HCT116 (cell line): ENCODE data around the gene FOXA2. TPM values are rescaled to one million over a fixed set of nuclear protein-coding genes. Genes with fewer than 3 reads are reported as not detected.

ENCODE experiments used
- ATAC-seq: fragments of 200-7000 bp; cut with Tn5 transposase; 2 replicates; pipeline ENCODE4 v1.9.1; 2020; ENCODE audit warnings: mild to moderate bottlenecking, moderate library complexity
- BruUV-seq: library from RNA; stranded (reverse); fragments of 400-500 nt; replicated peaks from 2 replicates; lab custom pipeline; 2021; lab: Mats Ljungman, UMichigan
- CTCF ChIA-PET: fragments of 300-600 bp; sonication (Branson Sonifier 250); formaldehyde crosslinking; loops from one replicate; lab custom pipeline; 2021; ENCODE audit warnings: antibody characterized with exemption; lab: Charles Lee
- POLR2A ChIA-PET: fragments of 300-600, 350-600 bp; sonication (Branson Sonifier 250); formaldehyde crosslinking; loops from one replicate; lab custom pipeline; 2021; ENCODE audit warnings: antibody characterized with exemption; lab: Charles Lee
- RAD21 ChIA-PET, 2 experiments: fragments of 300-600 bp; sonication (Branson Sonifier 250); formaldehyde crosslinking; loops; one replicate each; lab custom pipeline; 2023; ENCODE audit warnings: low total read pairs in 2 of 2; ENCODE audit not compliant: uncharacterized antibody in 2 of 2, unreplicated experiment in 2 of 2, low non-redundant PET in 1 of 2; lab: Charles Lee
- DNase-seq: peaks from one replicate; pipeline ENCODE4 v3.0.0-alpha.2; 2010; ENCODE audit warnings: low read depth, low spot score
- H2AFZ ChIP-seq: fragments of 200-600 bp; shearing (Covaris generic), sonication (generic); 2 replicates; pipeline ENCODE4 v1.6.1; 2017; ENCODE audit warnings: low read depth, mixed run types, mixed read lengths, antibody characterized with exemption, low read length; ENCODE audit not compliant: poor library complexity, severe bottlenecking
- H3K27ac ChIP-seq: 2 replicates; pipeline ENCODE4 v1.5.1; 2012; ENCODE audit warnings: low read depth, low read length
- H3K27me3 ChIP-seq: fragments of 200-600 bp; sonication (generic); 2 replicates; pipeline ENCODE4 v1.6.1; 2016; ENCODE audit warnings: mixed run types, low read length, mixed read lengths; ENCODE audit not compliant: insufficient read depth
- H3K36me3 ChIP-seq, 2 experiments: fragments of 200-500 bp in 1 of 2; fragments of 200-600 bp in 1 of 2; sonication (Bioruptor generic) in 1 of 2; sonication (generic) in 1 of 2; 2 replicates each; pipeline versions ENCODE4 v1.5.1 to v1.6.1; 2014 to 2016; ENCODE audit warnings: low read length in 2 of 2, inconsistent platforms in 1 of 2, mixed read lengths in 1 of 2, mixed run types in 1 of 2; ENCODE audit not compliant: insufficient read depth in 2 of 2, control insufficient read depth in 1 of 2
- H3K4me1 ChIP-seq, 2 experiments: fragments of 200-600 bp in 1 of 2; sonication (generic) in 1 of 2; 2 replicates each; pipeline versions ENCODE4 v1.5.1 to v1.6.1; 2012 to 2017; ENCODE audit warnings: low read length in 2 of 2, inconsistent platforms in 1 of 2, mild to moderate bottlenecking in 1 of 2, mixed read lengths in 1 of 2, mixed run types in 1 of 2, moderate library complexity in 1 of 2; ENCODE audit not compliant: insufficient read depth in 2 of 2, control insufficient read depth in 1 of 2
- H3K4me2 ChIP-seq: fragments of 200-600 bp; sonication (generic); 2 replicates; pipeline ENCODE4 v1.6.1; 2017; ENCODE audit warnings: mixed run types, low read length, mixed read lengths
- H3K4me3 ChIP-seq, 2 experiments: fragments of 200-600 bp in 1 of 2; sonication (generic) in 1 of 2; replicated peaks in 1 of 2; 2 replicates each; pipeline ENCODE4 v1.5.1; 2011 to 2016; ENCODE audit warnings: low read length in 2 of 2, control low read depth in 1 of 2, low read depth in 1 of 2, mild to moderate bottlenecking in 1 of 2, mixed read lengths in 1 of 2, mixed run types in 1 of 2
- H3K79me2 ChIP-seq: fragments of 200-600 bp; sonication (generic); 2 replicates; pipeline ENCODE4 v1.6.1; 2017; ENCODE audit warnings: mild to moderate bottlenecking, mixed run types, low read length, moderate library complexity, mixed read lengths; ENCODE audit not compliant: insufficient read depth
- H3K9ac ChIP-seq: fragments of 200-600 bp; sonication (generic); 2 replicates; pipeline ENCODE4 v1.6.1; 2016; ENCODE audit warnings: low read length, mixed read lengths
- H3K9me2 ChIP-seq: fragments of 200-600 bp; sonication (generic), shearing (Covaris generic); 2 replicates; pipeline ENCODE4 v1.6.1; 2017; ENCODE audit warnings: mixed run types, mild to moderate bottlenecking, moderate library complexity; ENCODE audit not compliant: insufficient read depth
- H3K9me3 ChIP-seq, 2 experiments: fragments of 200-500 bp in 1 of 2; fragments of 200-600 bp in 1 of 2; sonication (Bioruptor generic) in 1 of 2; sonication (generic) in 1 of 2; 2 replicates each; pipeline ENCODE4 v1.6.1; 2014 to 2017; ENCODE audit warnings: low read length in 2 of 2, mixed read lengths in 2 of 2, inconsistent platforms in 1 of 2, low read depth in 1 of 2, mild to moderate bottlenecking in 1 of 2, mixed run types in 1 of 2, moderate library complexity in 1 of 2; ENCODE audit not compliant: control insufficient read depth in 1 of 2, insufficient read depth in 1 of 2
- H4K20me1 ChIP-seq: fragments of 200-600 bp; sonication (generic), shearing (Covaris generic); 2 replicates; pipeline ENCODE4 v1.6.1; 2017; ENCODE audit warnings: mixed run types, mild to moderate bottlenecking, moderate library complexity; ENCODE audit not compliant: insufficient read depth
- CBX3 ChIP-seq: IDR thresholded peaks from 2 replicates; pipeline ENCODE4 v1.6.1; 2012; ENCODE audit warnings: low read depth
- CTCF ChIP-seq, 3 experiments: fragments of 200-600 bp in 1 of 3; sonication (generic) in 1 of 3; IDR thresholded peaks in 2 of 3; conservative IDR thresholded peaks in 1 of 3; 2 replicates each; pipeline ENCODE4 v1.5.1; 2012 to 2017; ENCODE audit warnings: low read depth in 2 of 3, low read length in 2 of 3, antibody characterized with exemption in 1 of 3, borderline replicate concordance in 1 of 3, control low read depth in 1 of 3, mild to moderate bottlenecking in 1 of 3, mixed read lengths in 1 of 3, mixed run types in 1 of 3, moderate library complexity in 1 of 3; ENCODE audit not compliant: insufficient read depth in 1 of 3
- ELF1 ChIP-seq: IDR thresholded peaks from 2 replicates; pipeline ENCODE4 v1.6.1; 2012; ENCODE audit warnings: low read depth, borderline replicate concordance
- RAD21 ChIP-seq: IDR thresholded peaks from 2 replicates; pipeline ENCODE4 v1.6.1; 2012; ENCODE audit warnings: low read depth, mild to moderate bottlenecking
- ZFX ChIP-seq: fragments of 450-650 bp; IDR thresholded peaks from 2 replicates; pipeline ENCODE4 v1.6.1; 2017
- ZNF274 ChIP-seq: fragments of 200-500 bp; sonication (Bioruptor generic); IDR thresholded peaks from 2 replicates; pipeline ENCODE4 v1.6.1; 2014; ENCODE audit warnings: mild to moderate bottlenecking, low read depth, low read length, inconsistent platforms
- intact Hi-C: fragments of 100-400 bp; cut with micrococcal nuclease; formaldehyde crosslinking; loops from 2 replicates; pipeline ENCODE4 v1.10.0; 2022
- total RNA-seq: library from RNA; stranded (reverse); gene quantifications from one replicate; pipeline ENCODE4 v1.2.1, GENCODE V29; 2021; ENCODE audit not compliant: unreplicated experiment
- TF ChIP-seq, protein P1 (sequence below): IDR thresholded peaks from 2 replicates; pipeline ENCODE4 v1.6.1; 2012
- TF ChIP-seq, protein P2 (sequence below): IDR thresholded peaks from 2 replicates; pipeline ENCODE4 v1.6.1; 2011; ENCODE audit warnings: mild to moderate bottlenecking, low read length, moderate library complexity; ENCODE audit not compliant: insufficient replicate concordance; ENCODE audit errors: extremely low read depth

FOXA2 gene
- total RNA-seq, 1 experiment from 2014 or later, result 0.10 TPM

GRCh38 chr20:22561965-22562577 lies 22.3 kb downstream of the FOXA2 start:
- Histone ChIP-seq H3K9ac (no peak overlapping the region), H3K4me1 (no peaks in the 10 kb centered on the region), H3K79me2 (no peaks in the 10 kb centered on the region), H3K36me3 (no peaks in the 10 kb centered on the region), H4K20me1 (no peaks in the 10 kb centered on the region), H3K27me3 (peaks cover 50% of the 10 kb centered on the region), H3K9me2 (no peaks in the 10 kb centered on the region), H3K4me2 (no peak overlapping the region), H3K9me3 (no peaks in the 10 kb centered on the region), H3K4me3 (no peak overlapping the region), H2AFZ (no peak overlapping the region), H3K27ac (no peak overlapping the region)
- RAD21 ChIA-PET, result no interaction called here
- TF ChIP-seq CTCF (IDR thresholded peaks at IDR 0.05 in 2 of 3, conservative IDR thresholded peaks at IDR 0.05 in 1 of 3; ENCODE audit: borderline replicate concordance in 1 of 3, insufficient read depth in 1 of 3, low read depth in 2 of 3, low read length in 2 of 3), result no peak
- TF ChIP-seq RAD21, result no peak
- no peak for TF ChIP-seq CBX3
- TF ChIP-seq, protein P1, sequence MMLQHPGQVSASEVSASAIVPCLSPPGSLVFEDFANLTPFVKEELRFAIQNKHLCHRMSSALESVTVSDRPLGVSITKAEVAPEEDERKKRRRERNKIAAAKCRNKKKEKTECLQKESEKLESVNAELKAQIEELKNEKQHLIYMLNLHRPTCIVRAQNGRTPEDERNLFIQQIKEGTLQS, result no peak
- TF ChIP-seq, protein P2, sequence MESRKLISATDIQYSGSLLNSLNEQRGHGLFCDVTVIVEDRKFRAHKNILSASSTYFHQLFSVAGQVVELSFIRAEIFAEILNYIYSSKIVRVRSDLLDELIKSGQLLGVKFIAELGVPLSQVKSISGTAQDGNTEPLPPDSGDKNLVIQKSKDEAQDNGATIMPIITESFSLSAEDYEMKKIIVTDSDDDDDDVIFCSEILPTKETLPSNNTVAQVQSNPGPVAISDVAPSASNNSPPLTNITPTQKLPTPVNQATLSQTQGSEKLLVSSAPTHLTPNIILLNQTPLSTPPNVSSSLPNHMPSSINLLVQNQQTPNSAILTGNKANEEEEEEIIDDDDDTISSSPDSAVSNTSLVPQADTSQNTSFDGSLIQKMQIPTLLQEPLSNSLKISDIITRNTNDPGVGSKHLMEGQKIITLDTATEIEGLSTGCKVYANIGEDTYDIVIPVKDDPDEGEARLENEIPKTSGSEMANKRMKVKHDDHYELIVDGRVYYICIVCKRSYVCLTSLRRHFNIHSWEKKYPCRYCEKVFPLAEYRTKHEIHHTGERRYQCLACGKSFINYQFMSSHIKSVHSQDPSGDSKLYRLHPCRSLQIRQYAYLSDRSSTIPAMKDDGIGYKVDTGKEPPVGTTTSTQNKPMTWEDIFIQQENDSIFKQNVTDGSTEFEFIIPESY, result no peak
- TF ChIP-seq ZNF274, result no peak
- TF ChIP-seq ELF1, result no peak
- no peak for TF ChIP-seq ZFX
- no peak for ATAC-seq
- no peak for DNase-seq
- CTCF ChIA-PET, result no interaction called here
- no TSS peak for BruUV-seq
- intact Hi-C loops, result no loop called here
- POLR2A ChIA-PET, result no interaction called here
